GM12892 (cell line): Measurements from ENCODE around the gene ARHGAP27.

ENCODE experiments used
- POLR2A ChIP-seq: IDR thresholded peaks from 2 replicates; pipeline ENCODE4 v1.6.1; 2011; ENCODE audit warnings: low read depth, low read length, control low read depth
- POLR2AphosphoS5 ChIP-seq: IDR thresholded peaks from 2 replicates; pipeline ENCODE4 v1.6.1; 2011; ENCODE audit warnings: low read depth, low read length, control low read depth
- TAF1 ChIP-seq: IDR thresholded peaks from 2 replicates; pipeline ENCODE4 v1.6.1; 2011; ENCODE audit warnings: low read depth, mild to moderate bottlenecking, control low read depth, low read length, borderline replicate concordance

DNA sequence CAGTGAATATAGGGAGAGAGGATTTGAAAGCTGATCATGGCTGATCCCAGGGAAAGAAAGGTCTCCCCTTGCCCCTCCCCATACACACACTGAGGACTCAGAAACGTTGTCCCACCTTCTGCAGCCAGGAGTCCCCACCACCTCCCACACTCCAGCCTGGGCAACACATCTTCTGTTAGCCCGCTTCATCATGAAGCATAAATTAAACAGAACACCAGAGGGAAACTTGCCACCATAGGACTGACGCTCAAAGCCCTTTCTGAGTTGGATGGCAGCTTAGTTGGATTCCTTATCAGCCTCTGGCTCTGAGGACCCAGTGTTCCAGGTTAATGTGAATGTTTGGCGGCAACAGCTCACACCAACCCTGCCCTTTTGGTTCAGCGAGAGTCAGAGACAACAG lies 33.9 kb downstream of the ARHGAP27 start:
- TF ChIP-seq POLR2A (no peak), POLR2AphosphoS5 (no peak), TAF1 (no peak)
